SK-N-SH treated with all-trans-retinoic acid at 6 μM for 48 hours (cell line): ENCODE results near the gene GREM1.

Experiments used
- ATAC-seq: fragments of 200-7000 bp; cut with Tn5 transposase; 3 replicates; pipeline ENCODE4 v1.9.1; 2020; ENCODE audit warnings: mild to moderate bottlenecking, moderate library complexity
- ARNTL ChIP-seq: fragments of 450-650 bp; formaldehyde crosslinking; IDR thresholded peaks from 2 replicates; pipeline ENCODE4 v1.5.0; 2020; ENCODE audit warnings: low read depth, mild to moderate bottlenecking, moderate library complexity, borderline replicate concordance
- BACH2 ChIP-seq: fragments of 250-450 bp; sonication (Bioruptor Pico); IDR thresholded peaks from 2 replicates; pipeline ENCODE4 v1.9.0; 2021; ENCODE audit warnings: mild to moderate bottlenecking, borderline replicate concordance
- CSDC2 ChIP-seq: fragments of 250-450 bp; sonication (Bioruptor Pico); IDR thresholded peaks from 2 replicates; pipeline ENCODE4 v1.5.0; 2020; ENCODE audit warnings: mild to moderate bottlenecking, moderate library complexity
- GLIS3 ChIP-seq: fragments of 250-450 bp; sonication (Bioruptor Pico); IDR thresholded peaks from 2 replicates; pipeline ENCODE4 v1.5.0; 2020; ENCODE audit warnings: mild to moderate bottlenecking, moderate library complexity
- ISL1 ChIP-seq: fragments of 250-450 bp; sonication (Bioruptor Pico); IDR thresholded peaks from 2 replicates; pipeline ENCODE4 v2.1.2; 2022; ENCODE audit warnings: mild to moderate bottlenecking, moderate library complexity
- OSR1 ChIP-seq: fragments of 250-450 bp; sonication (Bioruptor Pico); IDR thresholded peaks from 2 replicates; pipeline ENCODE4 v1.8.0; 2022; ENCODE audit warnings: moderate library complexity, mild to moderate bottlenecking, inconsistent platforms
- PPARA ChIP-seq: fragments of 250-450 bp; sonication (Bioruptor Pico); IDR thresholded peaks from 2 replicates; pipeline ENCODE4 v1.5.0; 2020; ENCODE audit warnings: mild to moderate bottlenecking, borderline replicate concordance
- RARB ChIP-seq: fragments of 250-450 bp; sonication (Bioruptor Pico); IDR thresholded peaks from 2 replicates; pipeline ENCODE4 v1.8.0; 2021; ENCODE audit warnings: mild to moderate bottlenecking, moderate library complexity
- SNAI2 ChIP-seq: fragments of 250-450 bp; sonication (Bioruptor Pico); IDR thresholded peaks from 2 replicates; pipeline ENCODE4 v1.5.0; 2020; ENCODE audit warnings: mild to moderate bottlenecking, moderate library complexity
- TCF4 ChIP-seq: fragments of 250-450 bp; sonication (Bioruptor Pico); IDR thresholded peaks from 2 replicates; pipeline ENCODE4 v1.8.0; 2021; ENCODE audit warnings: mild to moderate bottlenecking, moderate library complexity, borderline replicate concordance
- TOX ChIP-seq: fragments of 250-450 bp; sonication (Bioruptor Pico); IDR thresholded peaks from 2 replicates; pipeline ENCODE4 v1.8.0; 2021; ENCODE audit warnings: mild to moderate bottlenecking, moderate library complexity, borderline replicate concordance
- ZC3H10 ChIP-seq: fragments of 250-450 bp; sonication (Bioruptor Pico); IDR thresholded peaks from 2 replicates; pipeline ENCODE4 v1.5.1; 2021; ENCODE audit warnings: mild to moderate bottlenecking, moderate library complexity
- ZFP3 ChIP-seq: fragments of 250-450 bp; sonication (Bioruptor Pico); IDR thresholded peaks from 2 replicates; pipeline ENCODE4 v1.5.0; 2020; ENCODE audit warnings: mild to moderate bottlenecking, moderate library complexity
- ZFP30 ChIP-seq: fragments of 450-650 bp; formaldehyde crosslinking; IDR thresholded peaks from 2 replicates; pipeline ENCODE4 v1.5.0; 2022; ENCODE audit warnings: mild to moderate bottlenecking, moderate library complexity
- ZNF565 ChIP-seq: fragments of 450-650 bp; formaldehyde crosslinking; conservative IDR thresholded peaks from 2 replicates; pipeline ENCODE4 v1.5.0; 2020; ENCODE audit warnings: low read depth, mild to moderate bottlenecking, moderate library complexity
- ZNF70 ChIP-seq: fragments of 450-650 bp; formaldehyde crosslinking; IDR thresholded peaks from 2 replicates; pipeline ENCODE4 v1.5.0; 2020; ENCODE audit warnings: mild to moderate bottlenecking, moderate library complexity
- ZNF8 ChIP-seq: fragments of 450-650 bp; formaldehyde crosslinking; IDR thresholded peaks from 2 replicates; pipeline ENCODE4 v1.5.0; 2020; ENCODE audit warnings: mild to moderate bottlenecking, moderate library complexity
- TF ChIP-seq, protein P1 (sequence below): fragments of 250-450 bp; sonication (Bioruptor Pico); IDR thresholded peaks from 2 replicates; pipeline ENCODE4 v1.5.1; 2021; ENCODE audit warnings: mild to moderate bottlenecking, moderate library complexity
- TF ChIP-seq, protein P2 (sequence below): fragments of 250-450 bp; sonication (Bioruptor Pico); IDR thresholded peaks from 2 replicates; pipeline ENCODE4 v1.8.0; 2020; ENCODE audit warnings: mild to moderate bottlenecking, moderate library complexity, borderline replicate concordance
- TF ChIP-seq, protein P3 (sequence below): fragments of 250-450 bp; sonication (Bioruptor Pico); IDR thresholded peaks from 2 replicates; pipeline ENCODE4 v1.8.0; 2021; ENCODE audit warnings: low read depth, mild to moderate bottlenecking, moderate library complexity, borderline replicate concordance
- TF ChIP-seq, protein P4 (sequence below): fragments of 250-450 bp; sonication (Bioruptor Pico); IDR thresholded peaks from 2 replicates; pipeline ENCODE4 v1.5.1; 2020; ENCODE audit warnings: low read depth, mild to moderate bottlenecking, moderate library complexity

Gene GREM1

DNA sequence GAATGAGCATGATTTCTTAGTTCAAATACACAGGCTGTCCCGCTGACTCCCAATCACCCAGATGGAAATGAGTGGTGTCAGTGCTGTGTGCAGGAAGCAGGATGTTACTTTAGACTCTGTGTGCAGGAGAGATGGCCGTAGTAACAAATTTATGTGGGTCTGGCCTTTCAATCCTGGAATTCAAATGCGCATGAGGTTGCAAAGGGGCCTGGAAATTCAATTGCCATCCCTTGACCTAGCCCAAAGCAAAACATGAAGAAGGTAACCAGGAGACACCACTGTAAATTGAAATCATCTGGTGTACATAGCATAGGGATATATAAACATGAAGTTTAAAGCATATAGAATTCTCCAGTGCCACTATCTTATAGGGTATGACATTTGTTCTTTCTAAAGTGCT lies 33.2 kb downstream of the GREM1 start:
- TF ChIP-seq, protein P1, sequence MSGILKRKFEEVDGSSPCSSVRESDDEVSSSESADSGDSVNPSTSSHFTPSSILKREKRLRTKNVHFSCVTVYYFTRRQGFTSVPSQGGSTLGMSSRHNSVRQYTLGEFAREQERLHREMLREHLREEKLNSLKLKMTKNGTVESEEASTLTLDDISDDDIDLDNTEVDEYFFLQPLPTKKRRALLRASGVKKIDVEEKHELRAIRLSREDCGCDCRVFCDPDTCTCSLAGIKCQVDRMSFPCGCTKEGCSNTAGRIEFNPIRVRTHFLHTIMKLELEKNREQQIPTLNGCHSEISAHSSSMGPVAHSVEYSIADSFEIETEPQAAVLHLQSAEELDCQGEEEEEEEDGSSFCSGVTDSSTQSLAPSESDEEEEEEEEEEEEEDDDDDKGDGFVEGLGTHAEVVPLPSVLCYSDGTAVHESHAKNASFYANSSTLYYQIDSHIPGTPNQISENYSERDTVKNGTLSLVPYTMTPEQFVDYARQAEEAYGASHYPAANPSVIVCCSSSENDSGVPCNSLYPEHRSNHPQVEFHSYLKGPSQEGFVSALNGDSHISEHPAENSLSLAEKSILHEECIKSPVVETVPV (CRISPR knock-in tag): no peak
- TF ChIP-seq TOX (CRISPR knock-in tag) (no peak), ZNF70 (CRISPR knock-in tag) (no peak), CSDC2 (CRISPR knock-in tag) (no peak), GLIS3 (CRISPR knock-in tag) (no peak), ISL1 (CRISPR knock-in tag) (no peak), BACH2 (CRISPR knock-in tag) (no peak), OSR1 (CRISPR knock-in tag) (no peak)
- TF ChIP-seq, protein P2, sequence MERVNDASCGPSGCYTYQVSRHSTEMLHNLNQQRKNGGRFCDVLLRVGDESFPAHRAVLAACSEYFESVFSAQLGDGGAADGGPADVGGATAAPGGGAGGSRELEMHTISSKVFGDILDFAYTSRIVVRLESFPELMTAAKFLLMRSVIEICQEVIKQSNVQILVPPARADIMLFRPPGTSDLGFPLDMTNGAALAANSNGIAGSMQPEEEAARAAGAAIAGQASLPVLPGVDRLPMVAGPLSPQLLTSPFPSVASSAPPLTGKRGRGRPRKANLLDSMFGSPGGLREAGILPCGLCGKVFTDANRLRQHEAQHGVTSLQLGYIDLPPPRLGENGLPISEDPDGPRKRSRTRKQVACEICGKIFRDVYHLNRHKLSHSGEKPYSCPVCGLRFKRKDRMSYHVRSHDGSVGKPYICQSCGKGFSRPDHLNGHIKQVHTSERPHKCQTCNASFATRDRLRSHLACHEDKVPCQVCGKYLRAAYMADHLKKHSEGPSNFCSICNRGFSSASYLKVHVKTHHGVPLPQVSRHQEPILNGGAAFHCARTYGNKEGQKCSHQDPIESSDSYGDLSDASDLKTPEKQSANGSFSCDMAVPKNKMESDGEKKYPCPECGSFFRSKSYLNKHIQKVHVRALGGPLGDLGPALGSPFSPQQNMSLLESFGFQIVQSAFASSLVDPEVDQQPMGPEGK (CRISPR knock-in tag): no peak

DNA sequence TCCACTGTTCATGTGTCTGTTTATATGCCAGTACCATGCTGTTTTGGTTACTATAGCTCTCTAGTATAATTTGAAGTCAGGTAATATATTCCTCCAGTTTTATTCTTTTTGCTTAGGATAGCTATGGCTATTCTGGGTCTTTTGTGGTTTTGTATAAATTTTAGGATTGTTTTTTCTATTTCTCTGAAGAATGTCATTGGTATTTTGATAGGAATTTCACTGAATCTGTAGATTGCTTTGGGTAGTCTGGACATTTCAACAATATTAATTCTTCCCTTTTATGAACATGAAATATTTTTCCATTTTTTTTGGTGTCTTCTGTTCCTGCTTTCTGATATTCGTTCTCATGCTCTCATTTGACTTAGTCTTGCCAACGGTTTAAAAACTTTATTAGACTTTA lies 39.6 kb downstream of the GREM1 start:
- no peak for TF ChIP-seq SNAI2 (CRISPR knock-in tag)
- TF ChIP-seq RARB: no peak
- no peak for TF ChIP-seq ZC3H10 (CRISPR knock-in tag)
- no peak for TF ChIP-seq ZNF565
- no peak for TF ChIP-seq TCF4 (CRISPR knock-in tag)
- no peak for TF ChIP-seq ARNTL (CRISPR knock-in tag)
- TF ChIP-seq, protein P3, sequence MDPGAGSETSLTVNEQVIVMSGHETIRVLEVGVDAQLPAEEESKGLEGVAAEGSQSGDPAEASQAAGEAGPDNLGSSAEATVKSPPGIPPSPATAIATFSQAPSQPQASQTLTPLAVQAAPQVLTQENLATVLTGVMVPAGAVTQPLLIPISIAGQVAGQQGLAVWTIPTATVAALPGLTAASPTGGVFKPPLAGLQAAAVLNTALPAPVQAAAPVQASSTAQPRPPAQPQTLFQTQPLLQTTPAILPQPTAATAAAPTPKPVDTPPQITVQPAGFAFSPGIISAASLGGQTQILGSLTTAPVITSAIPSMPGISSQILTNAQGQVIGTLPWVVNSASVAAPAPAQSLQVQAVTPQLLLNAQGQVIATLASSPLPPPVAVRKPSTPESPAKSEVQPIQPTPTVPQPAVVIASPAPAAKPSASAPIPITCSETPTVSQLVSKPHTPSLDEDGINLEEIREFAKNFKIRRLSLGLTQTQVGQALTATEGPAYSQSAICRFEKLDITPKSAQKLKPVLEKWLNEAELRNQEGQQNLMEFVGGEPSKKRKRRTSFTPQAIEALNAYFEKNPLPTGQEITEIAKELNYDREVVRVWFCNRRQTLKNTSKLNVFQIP: no peak
- TF ChIP-seq, protein P1 (CRISPR knock-in tag): no peak
- TF ChIP-seq, protein P2 (CRISPR knock-in tag): no peak
- TF ChIP-seq ZNF8 (CRISPR knock-in tag): no peak
- TF ChIP-seq OSR1 (CRISPR knock-in tag): no peak
- TF ChIP-seq ZFP30 (CRISPR knock-in tag): no peak
- TF ChIP-seq GLIS3 (CRISPR knock-in tag): no peak
- TF ChIP-seq PPARA (CRISPR knock-in tag): no peak
- TF ChIP-seq, protein P4, sequence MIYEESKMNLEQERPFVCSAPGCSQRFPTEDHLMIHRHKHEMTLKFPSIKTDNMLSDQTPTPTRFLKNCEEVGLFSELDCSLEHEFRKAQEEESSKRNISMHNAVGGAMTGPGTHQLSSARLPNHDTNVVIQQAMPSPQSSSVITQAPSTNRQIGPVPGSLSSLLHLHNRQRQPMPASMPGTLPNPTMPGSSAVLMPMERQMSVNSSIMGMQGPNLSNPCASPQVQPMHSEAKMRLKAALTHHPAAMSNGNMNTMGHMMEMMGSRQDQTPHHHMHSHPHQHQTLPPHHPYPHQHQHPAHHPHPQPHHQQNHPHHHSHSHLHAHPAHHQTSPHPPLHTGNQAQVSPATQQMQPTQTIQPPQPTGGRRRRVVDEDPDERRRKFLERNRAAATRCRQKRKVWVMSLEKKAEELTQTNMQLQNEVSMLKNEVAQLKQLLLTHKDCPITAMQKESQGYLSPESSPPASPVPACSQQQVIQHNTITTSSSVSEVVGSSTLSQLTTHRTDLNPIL (CRISPR knock-in tag): no peak
- no peak for TF ChIP-seq CSDC2 (CRISPR knock-in tag)
- no peak for TF ChIP-seq BACH2 (CRISPR knock-in tag)
- no peak for ATAC-seq

More for the DNA sequence above, 33.2 kb downstream of the GREM1 start:
- ATAC-seq: 0 out of 3 replicates have a peak, but pooled peaks have one; percentile 20

DNA sequence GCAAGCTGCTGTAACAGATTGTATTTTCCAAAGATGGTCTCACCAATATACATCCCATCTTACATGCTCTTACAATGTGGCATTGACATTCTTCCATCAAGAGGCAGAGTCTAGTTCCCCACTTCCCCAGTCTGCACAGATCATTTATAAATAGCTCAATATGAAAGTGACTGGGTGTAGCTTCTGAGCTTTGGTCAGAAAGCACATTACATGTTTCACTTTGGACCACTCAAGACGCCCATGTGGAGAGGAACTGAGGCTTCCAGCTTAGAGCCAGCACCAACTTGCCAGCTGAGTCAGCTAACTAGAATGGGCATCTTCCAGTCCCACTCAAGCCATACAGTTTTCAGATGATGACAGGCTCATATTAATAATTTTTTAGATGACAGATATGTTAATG lies 45.5 kb downstream of the GREM1 start:
- ATAC-seq: peak; percentile 11; the same call in 1 of the 3 replicates
- TF ChIP-seq ISL1 (CRISPR knock-in tag) (no peak), PPARA (CRISPR knock-in tag) (no peak), TOX (CRISPR knock-in tag) (no peak), BACH2 (CRISPR knock-in tag) (no peak), ZFP3 (CRISPR knock-in tag) (no peak), TCF4 (CRISPR knock-in tag) (no peak), CSDC2 (CRISPR knock-in tag) (no peak), RARB (no peak), ZNF8 (CRISPR knock-in tag) (no peak)
- TF ChIP-seq, protein P3: no peak
- TF ChIP-seq, protein P1 (CRISPR knock-in tag): no peak
